Measurements from ENCODE around the gene DTNB.

DTNB gene

GRCh38 chr2:25698752-25699151, 25.4 kb upstream of the DTNB start:
- TF ChIP-seq CTCF (IDR thresholded peaks at IDR 0.05; ENCODE audit: low read depth, low read length, missing control alignments), result no peak
- H3K4me3 ChIP-seq (replicated peaks; ENCODE audit: low read depth, low read length), result no peak overlapping the region
- no peak for DNase-seq (ENCODE audit: extremely low read depth, low read depth)

- H3K4me3 ChIP-seq (replicated peaks; ENCODE audit: low read depth, low read length), result no peak overlapping the region
- TF ChIP-seq CTCF (IDR thresholded peaks at IDR 0.05; ENCODE audit: low read depth, low read length, missing control alignments), result no peak
- no peak for DNase-seq (ENCODE audit: extremely low read depth, low read depth)
Measured at GRCh38 chr2:25697559-25698341, 24.4 kb upstream of the DTNB start.

DNA sequence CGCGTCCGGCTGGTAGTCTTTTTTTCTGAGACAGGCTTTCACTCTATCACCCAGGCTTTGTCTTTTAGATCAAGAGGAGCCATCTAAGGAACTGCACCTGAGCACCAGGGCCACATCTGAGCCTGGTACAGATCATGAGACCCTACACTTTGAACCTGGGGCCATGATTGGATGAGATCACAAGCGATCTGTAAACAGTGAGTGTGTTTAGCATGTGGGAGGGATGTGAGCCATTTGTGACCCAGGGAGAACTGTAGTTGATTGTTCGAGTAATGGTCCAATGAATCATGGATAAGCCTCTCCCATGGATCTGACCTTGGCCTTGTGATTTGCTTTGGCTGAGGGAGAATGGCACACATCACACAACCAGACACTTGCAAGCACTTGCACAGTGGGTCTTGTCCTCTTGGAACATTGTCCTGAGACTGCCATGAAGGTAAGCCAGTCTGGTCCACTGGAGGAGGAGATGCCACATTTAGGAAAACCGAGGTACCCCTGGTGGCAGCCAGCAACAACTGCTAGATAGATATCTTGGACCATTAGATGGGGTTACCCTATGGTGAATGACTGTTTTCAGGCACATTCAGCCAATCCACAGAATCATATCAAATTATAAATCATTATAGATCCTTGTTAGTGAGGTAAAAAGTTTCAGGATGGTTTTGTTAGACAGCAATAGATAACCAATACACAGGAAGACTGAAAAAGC, 19.5 kb upstream of the DTNB start:
- no peak for DNase-seq (ENCODE audit: extremely low read depth, low read depth)
- no peak overlapping the region for H3K4me3 ChIP-seq (replicated peaks; ENCODE audit: low read depth, low read length)
- TF ChIP-seq CTCF (IDR thresholded peaks at IDR 0.05; ENCODE audit: low read depth, low read length, missing control alignments), result no peak

- DNase-seq (ENCODE audit: extremely low read depth, low read depth), result no peak
- no peak for TF ChIP-seq CTCF (IDR thresholded peaks at IDR 0.05; ENCODE audit: low read depth, low read length, missing control alignments)
- no peak overlapping the region for H3K4me3 ChIP-seq (replicated peaks; ENCODE audit: low read depth, low read length)
Measured at GRCh38 chr2:25692143-25692542, 18.8 kb upstream of the DTNB start.

DNA sequence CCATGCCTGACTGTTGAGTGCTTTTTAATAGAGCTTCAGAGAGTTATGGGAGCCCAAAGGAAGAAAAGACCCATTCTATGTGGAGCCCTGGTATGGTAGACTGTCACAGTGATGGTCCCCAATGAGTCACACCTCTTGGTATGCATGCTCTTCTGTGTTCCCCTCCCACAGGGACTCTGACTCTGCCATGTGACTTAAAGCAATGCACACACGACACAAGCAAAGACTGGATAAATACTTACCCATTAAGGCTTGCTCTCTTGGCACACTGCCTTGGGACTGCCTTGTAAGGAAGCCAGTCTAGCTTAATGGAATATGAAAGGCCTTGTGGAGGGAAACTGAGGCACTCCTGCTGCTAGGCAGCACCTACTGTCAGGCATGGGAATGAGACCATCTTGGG, 16.7 kb upstream of the DTNB start:
- no peak for TF ChIP-seq CTCF (IDR thresholded peaks at IDR 0.05; ENCODE audit: low read depth, low read length, missing control alignments)
- H3K4me3 ChIP-seq (replicated peaks; ENCODE audit: low read depth, low read length), result no peak overlapping the region
- no peak for DNase-seq (ENCODE audit: extremely low read depth, low read depth)

DNA sequence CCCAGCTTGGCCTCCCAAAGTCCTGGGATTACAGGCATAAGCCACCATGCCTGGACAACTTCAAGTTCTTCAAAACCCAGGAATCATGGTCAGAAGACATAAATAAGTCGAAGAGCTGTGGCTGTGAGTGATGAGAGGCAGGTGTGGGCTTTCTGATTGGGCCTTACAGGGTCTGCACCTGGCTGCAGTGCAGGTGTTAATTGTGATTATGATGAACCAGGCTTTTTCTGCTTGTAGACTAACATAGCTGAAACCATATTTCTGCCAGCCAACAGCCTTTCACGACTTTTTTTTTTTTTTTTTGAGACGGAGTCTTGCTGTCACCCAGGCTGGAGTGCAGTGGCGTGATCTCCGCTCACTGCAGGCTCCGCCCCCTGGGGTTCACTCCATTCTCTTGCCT, 14.9 kb upstream of the DTNB start:
- no peak for DNase-seq (ENCODE audit: extremely low read depth, low read depth)
- TF ChIP-seq CTCF (IDR thresholded peaks at IDR 0.05; ENCODE audit: low read depth, low read length, missing control alignments), result no peak
- no peak overlapping the region for H3K4me3 ChIP-seq (replicated peaks; ENCODE audit: low read depth, low read length)

Measured in HFF-Myc (cell line).